T47D (cell line): ENCODE data around the gene ERVH48-1.
"Not testable (repeated sequence)": the region's sequence is repeated elsewhere in the genome, so short reads cannot be mapped to it uniquely, and the experiment has no call there.

Experiments
- DNase-seq, 2 experiments: peaks; one replicate each; pipeline versions ENCODE4 v3.0.0 to v3.0.0-alpha.2; 2011 to 2012; ENCODE audit warnings: low read depth in 1 of 2, low spot score in 1 of 2
- JUND ChIP-seq: IDR thresholded peaks from 2 replicates; pipeline ENCODE4 v1.6.1; 2012; ENCODE audit warnings: low read depth
- in situ Hi-C: cut with HindIII; loops from 2 replicates; pipeline ENCODE4 v1.10.0; 2016; ENCODE audit warnings: low sequenced_read_pairs, low pct_unique_long_range_greater_than_20kb

Gene ERVH48-1

GRCh38 chr21:42925114-42925926, at the start of gene ERVH48-1:
TSS of gene ERVH48-1 (minus strand) at chr21:42925630. CDS start at chr21:42919006, 6,624 bp downstream.
- in situ Hi-C loops, result no loop called here
- TF ChIP-seq JUND, result no peak
- DNase-seq, result no peak

GRCh38 chr21:42973991-42974831, 48.8 kb upstream of the ERVH48-1 start, which contains the start of gene PKNOX1:
TSS of gene PKNOX1 (plus strand) at chr21:42974562. CDS start at chr21:43004382, 29,820 bp downstream.
- in situ Hi-C loops, result no loop called here
- peak; percentile 99 for DNase-seq
- TF ChIP-seq JUND, result no peak

GRCh38 chr21:42973309-42973990, 48.0 kb upstream of the ERVH48-1 start:
- DNase-seq, result no peak
- in situ Hi-C loops, result no loop called here
- TF ChIP-seq JUND, result no peak

- DNase-seq, result no peak
- no peak for TF ChIP-seq JUND
- in situ Hi-C loops, result no loop called here
Measured at GRCh38 chr21:42971897-42972275, 46.5 kb upstream of the ERVH48-1 start.

GRCh38 chr21:42970946-42971653, 45.7 kb upstream of the ERVH48-1 start:
- no peak for DNase-seq
- in situ Hi-C loops, result no loop called here
- TF ChIP-seq JUND, result no peak

- no peak for DNase-seq
- no peak for TF ChIP-seq JUND
- in situ Hi-C loops, result no loop called here
Measured at GRCh38 chr21:42969193-42969600, 43.8 kb upstream of the ERVH48-1 start.

GRCh38 chr21:42967616-42968015, 42.2 kb upstream of the ERVH48-1 start:
- DNase-seq, in situ Hi-C loops: not testable (repeated sequence)

GRCh38 chr21:42965211-42965560, 39.8 kb upstream of the ERVH48-1 start:
- no peak for TF ChIP-seq JUND
- no peak for DNase-seq
- in situ Hi-C loops, result no loop called here

- no peak for TF ChIP-seq JUND
- in situ Hi-C loops, result no loop called here
- no peak for DNase-seq
Measured at GRCh38 chr21:42964546-42965210, 39.2 kb upstream of the ERVH48-1 start.

GRCh38 chr21:42964086-42964485, 38.7 kb upstream of the ERVH48-1 start:
- no peak for TF ChIP-seq JUND
- in situ Hi-C loops, result no loop called here
- no peak for DNase-seq

- no peak for DNase-seq
- no peak for TF ChIP-seq JUND
- in situ Hi-C loops, result no loop called here
Measured at GRCh38 chr21:42962380-42963007, 37.1 kb upstream of the ERVH48-1 start.
